DOHH2 (cell line): ENCODE results near the gene CDKN2B-AS1.

Experiments used
- H3F3A ChIP-seq: fragments of 200-600 bp; sonication (generic), shearing (Covaris generic); 2 replicates; pipeline ENCODE4 v1.6.0; 2016; ENCODE audit warnings: antibody characterized with exemption, mild to moderate bottlenecking; ENCODE audit not compliant: control insufficient read depth, insufficient read depth
- H3K27ac ChIP-seq: fragments of 200-600 bp; sonication (generic); 2 replicates; pipeline ENCODE4 v1.5.1; 2014; ENCODE audit warnings: low read depth, mild to moderate bottlenecking, low read length, moderate library complexity
- H3K27me3 ChIP-seq: fragments of 200-600 bp; sonication (generic); 2 replicates; pipeline ENCODE4 v1.6.1; 2014; ENCODE audit warnings: mild to moderate bottlenecking, low read length, mixed read lengths; ENCODE audit not compliant: control insufficient read depth
- H3K36me3 ChIP-seq: fragments of 200-600 bp; sonication (generic); 2 replicates; pipeline ENCODE4 v1.6.1; 2014; ENCODE audit warnings: mild to moderate bottlenecking, low read length, moderate library complexity, mixed read lengths; ENCODE audit not compliant: control insufficient read depth
- H3K4me1 ChIP-seq: fragments of 200-600 bp; sonication (generic); 2 replicates; pipeline ENCODE4 v1.6.1; 2014; ENCODE audit warnings: mild to moderate bottlenecking, low read length, mixed read lengths; ENCODE audit not compliant: control insufficient read depth
- H3K4me2 ChIP-seq: fragments of 200-600 bp; sonication (generic); 2 replicates; pipeline ENCODE4 v1.6.0; 2014; ENCODE audit warnings: mild to moderate bottlenecking, low read length, moderate library complexity
- H3K4me3 ChIP-seq: fragments of 200-600 bp; sonication (generic); 2 replicates; pipeline ENCODE4 v1.5.1; 2014; ENCODE audit warnings: mild to moderate bottlenecking, low read length, mixed read lengths
- H3K79me2 ChIP-seq: fragments of 200-600 bp; sonication (generic); 2 replicates; pipeline ENCODE4 v1.6.1; 2014; ENCODE audit warnings: mild to moderate bottlenecking, low read length, mixed read lengths; ENCODE audit not compliant: control insufficient read depth
- H3K9me2 ChIP-seq: fragments of 200-600 bp; sonication (generic); replicated peaks from 2 replicates; pipeline ENCODE4 v1.6.1; 2014; ENCODE audit warnings: mild to moderate bottlenecking, low read length, mixed read lengths; ENCODE audit not compliant: control insufficient read depth
- H3K9me3 ChIP-seq: fragments of 200-600 bp; sonication (generic); 2 replicates; pipeline ENCODE4 v1.6.1; 2014; ENCODE audit warnings: antibody characterized with exemption, low read length, mixed read lengths; ENCODE audit not compliant: control insufficient read depth, insufficient read depth
- H4K20me1 ChIP-seq: fragments of 200-600 bp; sonication (generic); 2 replicates; pipeline ENCODE4 v1.6.0; 2014; ENCODE audit warnings: low read depth, mild to moderate bottlenecking, antibody characterized with exemption, low read length, moderate library complexity; ENCODE audit not compliant: control insufficient read depth, insufficient read depth
- CTCF ChIP-seq: fragments of 200-600 bp; sonication (generic); IDR thresholded peaks from one replicate; pipeline ENCODE4 v1.5.1; 2014; ENCODE audit warnings: antibody characterized with exemption, mild to moderate bottlenecking, low read depth, low read length; ENCODE audit not compliant: poor library complexity, severe bottlenecking
- EZH2phosphoT487 ChIP-seq: fragments of 200-600 bp; sonication (generic); IDR thresholded peaks from 2 replicates; pipeline ENCODE4 v1.6.1; 2017; ENCODE audit warnings: borderline replicate concordance, mild to moderate bottlenecking, antibody characterized with exemption, low read length, moderate library complexity, mixed read lengths

CDKN2B-AS1 gene

DNA sequence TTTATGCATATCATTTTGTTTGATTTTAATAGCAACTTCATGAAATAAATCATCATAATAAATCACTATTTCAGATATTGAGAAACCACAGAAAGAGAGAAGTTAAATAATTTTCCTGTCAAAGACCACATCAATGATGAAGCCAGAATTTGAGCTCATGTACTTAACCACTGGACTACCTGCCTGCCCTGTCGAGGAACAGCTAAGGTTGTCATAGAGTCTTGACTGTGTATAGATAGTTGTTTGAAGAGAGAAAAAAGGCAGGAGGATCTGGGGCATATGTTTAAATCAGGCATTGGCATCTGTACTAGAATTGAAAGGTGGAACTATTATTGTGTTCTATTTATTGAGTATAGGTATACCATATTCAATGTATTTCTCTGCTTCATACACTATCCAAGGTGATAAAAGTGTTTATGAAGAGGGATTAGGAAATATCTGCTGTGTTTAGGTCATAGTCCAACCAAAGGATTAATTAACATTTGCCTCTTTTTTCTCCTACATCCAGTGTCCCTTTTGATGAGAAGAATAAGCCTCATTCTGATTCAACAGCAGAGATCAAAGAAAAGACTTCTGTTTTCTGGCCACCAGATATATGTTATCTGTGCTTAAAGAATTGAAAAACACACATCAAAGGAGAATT, 51.8 kb downstream of the CDKN2B-AS1 start:
- Histone ChIP-seq H3K4me3 (no peak overlapping the region), H3K36me3 (no peaks in the 10 kb centered on the region), H3K4me1 (no peaks in the 10 kb centered on the region), H4K20me1 (no peaks in the 10 kb centered on the region), H3F3A (no peaks in the 10 kb centered on the region), H3K9me2 (no peaks in the 10 kb centered on the region), H3K4me2 (no peak overlapping the region), H3K27ac (no peak overlapping the region), H3K27me3 (no peaks in the 10 kb centered on the region), H3K79me2 (no peaks in the 10 kb centered on the region), H3K9me3 (no peaks in the 10 kb centered on the region)
- TF ChIP-seq CTCF: no peak

DNA sequence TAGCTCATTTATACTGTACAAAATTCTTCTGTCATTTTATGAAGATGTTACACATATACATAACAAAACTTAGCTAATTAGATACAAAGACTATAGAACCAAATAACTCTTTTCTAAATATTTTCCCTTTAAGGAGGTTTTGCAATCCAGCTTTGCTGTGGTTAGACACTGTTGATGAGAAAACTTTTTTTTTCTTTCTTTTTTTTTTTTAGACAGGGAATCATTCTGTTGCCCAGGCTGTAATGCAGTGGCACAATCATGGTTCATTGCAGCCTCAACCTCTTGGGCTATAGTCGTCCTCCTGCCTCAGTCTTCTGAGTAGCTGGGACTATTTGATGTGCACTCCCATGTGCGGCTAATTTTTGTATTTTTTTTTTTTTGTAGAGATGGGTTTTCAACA, 53.0 kb downstream of the CDKN2B-AS1 start:
- H3K79me2 ChIP-seq: no peaks in the 10 kb centered on the region
- H3K4me3 ChIP-seq: no peak overlapping the region
- H3K27me3 ChIP-seq: no peaks in the 10 kb centered on the region
- no peaks in the 10 kb centered on the region for H3K9me3 ChIP-seq
- H4K20me1 ChIP-seq: no peaks in the 10 kb centered on the region
- no peaks in the 10 kb centered on the region for H3F3A ChIP-seq
- H3K4me2 ChIP-seq: no peak overlapping the region
- H3K36me3 ChIP-seq: no peaks in the 10 kb centered on the region
- no peak overlapping the region for H3K27ac ChIP-seq
- TF ChIP-seq CTCF: no peak
- TF ChIP-seq EZH2phosphoT487: no peak
- no peaks in the 10 kb centered on the region for H3K9me2 ChIP-seq
- H3K4me1 ChIP-seq: no peaks in the 10 kb centered on the region

DNA sequence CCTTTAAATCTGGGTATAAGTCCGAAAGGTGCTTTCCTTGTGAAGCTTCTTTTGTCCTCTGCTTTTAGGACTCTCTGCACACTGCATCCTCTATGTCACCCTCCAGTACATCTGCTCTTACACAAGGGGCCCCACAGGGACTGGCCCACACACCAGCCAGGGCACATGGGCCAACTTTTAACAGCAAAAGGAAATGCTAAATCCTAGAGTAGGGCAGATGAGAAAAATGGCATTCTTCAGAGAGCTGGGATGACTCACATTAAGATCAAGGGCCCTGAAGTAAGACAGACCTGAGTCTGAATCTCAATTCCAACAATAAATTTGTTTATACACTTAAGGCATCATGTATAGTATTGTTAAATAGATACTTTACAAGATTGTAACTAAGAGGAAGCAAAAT, 54.8 kb downstream of the CDKN2B-AS1 start:
- Histone ChIP-seq H3K4me2 (no peak overlapping the region), H3K79me2 (no peaks in the 10 kb centered on the region), H3K9me3 (no peaks in the 10 kb centered on the region), H3K9me2 (no peaks in the 10 kb centered on the region), H3K27me3 (no peaks in the 10 kb centered on the region), H3K4me3 (no peak overlapping the region), H3K4me1 (no peaks in the 10 kb centered on the region), H4K20me1 (no peaks in the 10 kb centered on the region), H3K36me3 (no peaks in the 10 kb centered on the region), H3K27ac (no peak overlapping the region), H3F3A (no peaks in the 10 kb centered on the region)
- TF ChIP-seq CTCF (no peak), EZH2phosphoT487 (no peak)

DNA sequence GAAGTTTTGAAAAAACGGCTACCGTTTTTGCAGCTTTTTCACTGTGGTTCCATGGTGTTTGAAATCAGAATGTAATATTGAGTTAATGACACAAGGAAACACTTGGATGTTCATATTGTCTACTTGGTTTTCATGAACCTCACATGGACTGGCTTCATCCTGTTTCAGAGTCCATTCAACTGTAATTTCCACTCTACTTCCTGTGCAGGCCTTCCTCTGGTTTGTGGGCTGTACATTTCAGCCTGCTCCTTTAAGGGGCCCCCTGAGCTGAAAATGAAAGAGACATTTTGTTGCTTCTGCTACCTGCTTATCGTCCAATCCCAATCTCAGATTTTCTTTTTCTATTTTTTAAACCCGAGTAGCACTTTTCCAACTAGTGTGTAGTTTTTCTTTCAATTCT, 56.3 kb downstream of the CDKN2B-AS1 start:
- no peaks in the 10 kb centered on the region for H3K9me2 ChIP-seq
- H3K36me3 ChIP-seq: no peaks in the 10 kb centered on the region
- H3F3A ChIP-seq: no peaks in the 10 kb centered on the region
- H3K9me3 ChIP-seq: no peaks in the 10 kb centered on the region
- no peaks in the 10 kb centered on the region for H4K20me1 ChIP-seq
- H3K27me3 ChIP-seq: no peaks in the 10 kb centered on the region
- no peaks in the 10 kb centered on the region for H3K79me2 ChIP-seq
- TF ChIP-seq EZH2phosphoT487 (no peak), CTCF (no peak)
- H3K4me3 ChIP-seq: no peak overlapping the region
- H3K27ac ChIP-seq: no peak overlapping the region
- no peak overlapping the region for H3K4me2 ChIP-seq
- no peaks in the 10 kb centered on the region for H3K4me1 ChIP-seq
